Mesendoderm (in vitro differentiated cells): ENCODE results near the gene EARS2.

Source experiments
- DNase-seq: peaks from one replicate; pipeline ENCODE4 v3.0.0; 2013
- H2AK5ac ChIP-seq: 2 replicates; pipeline ENCODE4 v1.6.1; 2013; ENCODE audit warnings: low read length, inconsistent platforms
- H2BK120ac ChIP-seq: 2 replicates; pipeline ENCODE4 v1.6.1; 2013; ENCODE audit warnings: low read depth, mild to moderate bottlenecking, low read length, moderate library complexity, mixed read lengths
- H2BK15ac ChIP-seq: replicated peaks from 2 replicates; pipeline ENCODE4 v1.6.1; 2013; ENCODE audit warnings: low read depth, mild to moderate bottlenecking, moderate library complexity
- H2BK5ac ChIP-seq: 2 replicates; pipeline ENCODE4 v1.6.1; 2013; ENCODE audit warnings: low read length, inconsistent platforms
- H3K18ac ChIP-seq: 2 replicates; pipeline ENCODE4 v1.6.1; 2013; ENCODE audit warnings: mild to moderate bottlenecking, low read length, mixed read lengths
- H3K23ac ChIP-seq: one replicate; pipeline ENCODE4 v1.6.1; 2013; ENCODE audit warnings: low read length
- H3K27ac ChIP-seq: 2 replicates; pipeline ENCODE4 v1.5.1; 2013; ENCODE audit warnings: low read depth, mild to moderate bottlenecking, inconsistent platforms, low read length, moderate library complexity
- H3K27me3 ChIP-seq: 2 replicates; pipeline ENCODE4 v1.6.1; 2013; ENCODE audit warnings: low read length, control low read depth, mild to moderate bottlenecking, inconsistent platforms; ENCODE audit not compliant: insufficient read depth, poor library complexity
- H3K36me3 ChIP-seq: 2 replicates; pipeline ENCODE4 v1.6.1; 2013; ENCODE audit warnings: low read length, inconsistent platforms; ENCODE audit not compliant: control insufficient read depth, insufficient read depth
- H3K4ac ChIP-seq: one replicate; pipeline ENCODE4 v1.6.1; 2013; ENCODE audit warnings: low read depth, mild to moderate bottlenecking, low read length, moderate library complexity
- H3K4me1 ChIP-seq: 2 replicates; pipeline ENCODE4 v1.6.1; 2013; ENCODE audit warnings: low read depth, low read length, inconsistent platforms; ENCODE audit not compliant: control insufficient read depth
- H3K4me2 ChIP-seq: 2 replicates; pipeline ENCODE4 v1.6.1; 2013; ENCODE audit warnings: low read length
- H3K4me3 ChIP-seq: 2 replicates; pipeline ENCODE4 v1.5.1; 2013; ENCODE audit warnings: mild to moderate bottlenecking, low read length
- H3K56ac ChIP-seq: one replicate; pipeline ENCODE4 v1.6.1; 2013; ENCODE audit warnings: low read length
- H3K79me1 ChIP-seq: 2 replicates; pipeline ENCODE4 v1.6.1; 2013; ENCODE audit warnings: low read length, inconsistent platforms
- H3K79me2 ChIP-seq: 2 replicates; pipeline ENCODE4 v1.6.1; 2013; ENCODE audit warnings: mild to moderate bottlenecking, low read length; ENCODE audit not compliant: control insufficient read depth, insufficient read depth
- H3K9ac ChIP-seq: 2 replicates; pipeline ENCODE4 v1.6.1; 2013; ENCODE audit warnings: low read length, inconsistent platforms
- H4K5ac ChIP-seq: one replicate; pipeline ENCODE4 v1.6.1; 2013; ENCODE audit warnings: low read length
- H4K8ac ChIP-seq: one replicate; pipeline ENCODE4 v1.6.1; 2013; ENCODE audit warnings: low read depth, mild to moderate bottlenecking, control low read depth, low read length, moderate library complexity
- WGBS: extraction: QIAGEN DNeasy Blood & Tissue Kit; methylation state at CpG from one replicate; pipeline ENCODE4 v1.1.7; 2013; ENCODE audit warnings: low lambda C conversion rate, missing lambda C conversion rate; ENCODE audit not compliant: insufficient coverage; ENCODE audit errors: extremely low coverage; 5-methylcytosine and 5-hydroxymethylcytosine counted together

EARS2 gene

DNA sequence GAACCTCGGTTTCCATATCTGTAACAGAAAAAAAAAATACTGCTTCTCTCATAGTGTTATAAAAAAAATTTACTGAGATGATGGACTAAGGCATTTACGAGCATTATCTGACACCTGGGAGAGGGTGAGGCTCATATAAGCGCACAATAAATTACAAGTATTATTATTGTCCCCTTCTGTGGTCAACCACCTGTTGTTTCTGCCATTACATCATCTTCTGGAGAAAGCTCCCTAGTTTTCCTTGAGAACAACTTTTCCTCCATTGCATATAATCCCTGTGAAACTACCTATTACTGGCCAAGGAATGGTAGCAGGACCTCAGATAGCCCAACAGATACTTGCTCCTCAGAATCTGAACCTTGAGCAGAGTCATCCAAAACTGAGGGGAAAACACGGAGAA lies 35.2 kb downstream of the EARS2 start:
- no peaks in the 10 kb centered on the region for H3K79me2 ChIP-seq
- H3K27me3 ChIP-seq, result no peaks in the 10 kb centered on the region
- no peak overlapping the region for H2BK15ac ChIP-seq
- WGBS, result no CpG with 5 or more reads among the region's 4 CpGs
- H3K23ac ChIP-seq, result no peak overlapping the region
- no peaks in the 10 kb centered on the region for H3K79me1 ChIP-seq
- no peak overlapping the region for H2BK5ac ChIP-seq
- no peak for DNase-seq
- H2AK5ac ChIP-seq, result no peak overlapping the region
- H3K4me2 ChIP-seq, result no peak overlapping the region
- H3K4me1 ChIP-seq, result no peaks in the 10 kb centered on the region
- no peak overlapping the region for H3K4me3 ChIP-seq
- H4K8ac ChIP-seq, result no peak overlapping the region
- no peak overlapping the region for H2BK120ac ChIP-seq
- H3K56ac ChIP-seq, result no peak overlapping the region
- peaks cover 7% of the 10 kb centered on the region for H3K36me3 ChIP-seq
- no peak overlapping the region for H3K4ac ChIP-seq
- no peak overlapping the region for H3K18ac ChIP-seq
- H4K5ac ChIP-seq, result no peak overlapping the region
- no peak overlapping the region for H3K9ac ChIP-seq
- H3K27ac ChIP-seq, result no peak overlapping the region

- H3K79me1 ChIP-seq, result no peaks in the 10 kb centered on the region
- H3K23ac ChIP-seq, result no peak overlapping the region
- H2BK120ac ChIP-seq, result no peak overlapping the region
- no peaks in the 10 kb centered on the region for H3K4me1 ChIP-seq
- no peaks in the 10 kb centered on the region for H3K27me3 ChIP-seq
- no peak overlapping the region for H3K4me2 ChIP-seq
- H4K8ac ChIP-seq, result no peak overlapping the region
- WGBS, result no CpG with 5 or more reads among the region's 4 CpGs
- H2BK15ac ChIP-seq, result no peak overlapping the region
- H3K56ac ChIP-seq, result no peak overlapping the region
- H2AK5ac ChIP-seq, result no peak overlapping the region
- H3K27ac ChIP-seq, result no peak overlapping the region
- DNase-seq, result no peak
- H3K18ac ChIP-seq, result no peak overlapping the region
- no peak overlapping the region for H2BK5ac ChIP-seq
- peaks cover 7% of the 10 kb centered on the region for H3K36me3 ChIP-seq
- no peak overlapping the region for H3K4ac ChIP-seq
- no peaks in the 10 kb centered on the region for H3K79me2 ChIP-seq
- no peak overlapping the region for H3K9ac ChIP-seq
- no peak overlapping the region for H4K5ac ChIP-seq
- no peak overlapping the region for H3K4me3 ChIP-seq
These were observed 36.0 kb downstream of the EARS2 start for GRCh38 chr16:23521037-23521743.

DNA sequence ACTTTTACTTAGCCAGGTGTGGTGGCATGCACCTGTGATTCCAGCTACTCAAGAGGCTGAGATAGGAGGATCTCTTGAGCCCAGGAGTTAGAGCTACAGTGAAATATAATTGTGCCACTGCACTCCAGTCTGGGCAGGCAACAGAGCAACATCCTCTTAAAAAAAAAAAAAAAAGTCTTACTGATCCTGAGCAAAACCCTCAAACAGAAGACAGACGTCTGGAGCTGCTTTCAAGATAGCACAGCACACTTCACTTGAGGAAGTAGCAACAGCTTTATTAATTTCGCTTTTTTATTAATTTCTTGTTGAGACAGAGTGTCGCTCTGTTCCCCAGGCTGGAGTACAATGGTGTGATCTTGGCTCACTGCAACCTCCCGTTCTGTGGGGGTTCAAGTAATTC lies 36.6 kb downstream of the EARS2 start:
- Histone ChIP-seq H3K36me3 (peaks cover 7% of the 10 kb centered on the region), H4K8ac (no peak overlapping the region)

GRCh38 chr16:23519282-23519681 lies 37.9 kb downstream of the EARS2 start:
- Histone ChIP-seq H3K23ac (no peak overlapping the region), H3K79me1 (no peaks in the 10 kb centered on the region), H2BK5ac (no peak overlapping the region), H3K9ac (no peak overlapping the region), H2BK120ac (no peak overlapping the region), H3K56ac (no peak overlapping the region), H3K4me1 (no peaks in the 10 kb centered on the region), H3K4me3 (no peak overlapping the region), H3K27me3 (no peaks in the 10 kb centered on the region), H2BK15ac (no peak overlapping the region), H3K79me2 (no peaks in the 10 kb centered on the region), H3K36me3 (peaks cover 7% of the 10 kb centered on the region), H2AK5ac (no peak overlapping the region), H3K18ac (no peak overlapping the region), H3K27ac (no peak overlapping the region), H4K5ac (no peak overlapping the region), H4K8ac (no peak overlapping the region), H3K4ac (no peak overlapping the region), H3K4me2 (no peak overlapping the region)
- DNase-seq, result no peak
- no CpG with 5 or more reads among the region's 5 CpGs for WGBS

More for the DNA sequence above, 36.6 kb downstream of the EARS2 start:
- H3K4me3 ChIP-seq, result no peak overlapping the region
- H2BK5ac ChIP-seq, result no peak overlapping the region
- no peaks in the 10 kb centered on the region for H3K79me2 ChIP-seq
- no CpG with 5 or more reads among the region's 4 CpGs for WGBS
- no peak for DNase-seq
- no peak overlapping the region for H3K23ac ChIP-seq
- H4K5ac ChIP-seq, result no peak overlapping the region
- no peaks in the 10 kb centered on the region for H3K4me1 ChIP-seq
- no peak overlapping the region for H2AK5ac ChIP-seq
- H2BK15ac ChIP-seq, result no peak overlapping the region
- H3K79me1 ChIP-seq, result no peaks in the 10 kb centered on the region
- H3K9ac ChIP-seq, result no peak overlapping the region
- H3K27me3 ChIP-seq, result no peaks in the 10 kb centered on the region
- H3K27ac ChIP-seq, result no peak overlapping the region
- no peak overlapping the region for H3K18ac ChIP-seq
- no peak overlapping the region for H3K56ac ChIP-seq
- no peak overlapping the region for H2BK120ac ChIP-seq
- H3K4ac ChIP-seq, result no peak overlapping the region
- H3K4me2 ChIP-seq, result no peak overlapping the region

DNA sequence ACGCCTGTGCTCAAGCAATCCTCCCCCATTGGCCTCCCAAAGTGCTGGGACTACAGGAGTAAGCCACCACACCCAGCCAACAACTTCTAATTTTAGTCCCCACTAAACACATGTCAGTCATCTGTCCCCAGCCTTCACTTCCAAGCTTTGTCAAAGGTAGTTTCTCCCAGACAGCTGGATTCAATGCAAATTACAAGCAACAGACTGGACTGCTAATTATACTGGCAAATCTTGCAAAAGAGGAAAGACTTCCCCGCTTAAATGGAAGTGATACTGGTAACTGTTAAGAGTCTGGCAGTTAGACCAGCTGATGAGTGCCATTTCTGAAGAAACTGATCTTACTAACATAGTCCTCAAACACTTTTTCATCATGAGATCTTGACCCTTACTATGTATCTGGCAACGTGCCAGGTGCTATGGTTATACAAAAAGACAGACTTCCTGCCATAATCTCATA lies 38.7 kb downstream of the EARS2 start:
- H3K9ac ChIP-seq, result no peak overlapping the region
- peaks cover 5% of the 10 kb centered on the region for H3K36me3 ChIP-seq
- no peak overlapping the region for H3K4me2 ChIP-seq
- no peak overlapping the region for H3K56ac ChIP-seq
- no peak overlapping the region for H2BK5ac ChIP-seq
- H3K4ac ChIP-seq, result no peak overlapping the region
- no peak overlapping the region for H3K27ac ChIP-seq
- H2BK15ac ChIP-seq, result no peak overlapping the region
- no peak overlapping the region for H3K18ac ChIP-seq
- no peaks in the 10 kb centered on the region for H3K79me1 ChIP-seq
- no peak overlapping the region for H4K8ac ChIP-seq
- no peak overlapping the region for H2BK120ac ChIP-seq
- H4K5ac ChIP-seq, result no peak overlapping the region
- no peak overlapping the region for H2AK5ac ChIP-seq
- no CpG with 5 or more reads among the region's 3 CpGs for WGBS
- H3K79me2 ChIP-seq, result no peaks in the 10 kb centered on the region
- H3K4me3 ChIP-seq, result no peak overlapping the region
- DNase-seq, result no peak
- no peaks in the 10 kb centered on the region for H3K4me1 ChIP-seq
- no peaks in the 10 kb centered on the region for H3K27me3 ChIP-seq
- no peak overlapping the region for H3K23ac ChIP-seq
